Limb (tissue), 2 donors: Measurements from ENCODE around the gene KLHL17.
A peak's percentile ranks its signal among the peaks of the same experiment; 100 is the strongest.
"Not testable (repeated sequence)": the region's sequence is repeated elsewhere in the genome, so short reads cannot be mapped to it uniquely, and the experiment has no call there.

Source experiments
- DNase-seq, 2 donors: peaks; one replicate each; pipeline ENCODE4 v3.0.0-alpha.2; 2016; ENCODE audit errors: extremely low spot score in 2 of 2

KLHL17 gene

GRCh38 chr1:998995-999724 lies 38.8 kb downstream of the KLHL17 start:
- peak in 1 of 2 donors; percentile 67 for DNase-seq

DNA sequence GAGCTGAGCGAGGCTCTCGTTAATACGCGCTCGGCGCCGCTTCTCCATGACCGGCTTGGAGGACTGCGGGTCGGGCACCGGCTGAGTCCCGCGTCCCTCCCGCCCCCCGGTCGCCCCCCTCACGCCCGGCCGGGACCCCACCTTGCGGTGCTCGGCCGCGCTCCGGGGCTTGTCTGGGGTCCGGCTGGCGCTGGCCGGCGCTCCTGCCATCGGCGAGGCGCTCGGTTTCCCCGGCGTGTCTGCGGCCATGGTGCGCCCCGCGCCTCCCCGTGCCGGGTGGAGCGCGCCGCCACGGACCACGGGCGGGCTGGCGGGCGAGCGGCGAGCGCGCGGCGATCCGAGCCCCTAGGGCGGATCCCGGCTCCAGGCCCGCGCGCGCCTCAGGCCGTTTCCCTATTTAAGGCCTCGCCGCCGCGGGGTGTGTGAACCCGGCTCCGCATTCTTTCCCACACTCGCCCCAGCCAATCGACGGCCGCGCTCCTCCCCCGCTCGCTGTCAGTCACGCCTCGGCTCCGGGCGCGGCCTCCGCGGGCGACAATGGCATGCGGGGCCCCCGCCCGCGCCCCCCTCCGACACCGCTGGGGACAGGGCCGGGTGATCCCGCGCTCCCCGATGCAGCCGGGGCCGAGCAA lies 39.5 kb downstream of the KLHL17 start, which contains the start of gene HES4:
Gene HES4, minus strand, starts transcription at position 373 of the 632 bp plus-strand sequence. Its CDS starts 124 bp downstream, at position 249.
- peak; percentile 90 to 94 for DNase-seq

DNA sequence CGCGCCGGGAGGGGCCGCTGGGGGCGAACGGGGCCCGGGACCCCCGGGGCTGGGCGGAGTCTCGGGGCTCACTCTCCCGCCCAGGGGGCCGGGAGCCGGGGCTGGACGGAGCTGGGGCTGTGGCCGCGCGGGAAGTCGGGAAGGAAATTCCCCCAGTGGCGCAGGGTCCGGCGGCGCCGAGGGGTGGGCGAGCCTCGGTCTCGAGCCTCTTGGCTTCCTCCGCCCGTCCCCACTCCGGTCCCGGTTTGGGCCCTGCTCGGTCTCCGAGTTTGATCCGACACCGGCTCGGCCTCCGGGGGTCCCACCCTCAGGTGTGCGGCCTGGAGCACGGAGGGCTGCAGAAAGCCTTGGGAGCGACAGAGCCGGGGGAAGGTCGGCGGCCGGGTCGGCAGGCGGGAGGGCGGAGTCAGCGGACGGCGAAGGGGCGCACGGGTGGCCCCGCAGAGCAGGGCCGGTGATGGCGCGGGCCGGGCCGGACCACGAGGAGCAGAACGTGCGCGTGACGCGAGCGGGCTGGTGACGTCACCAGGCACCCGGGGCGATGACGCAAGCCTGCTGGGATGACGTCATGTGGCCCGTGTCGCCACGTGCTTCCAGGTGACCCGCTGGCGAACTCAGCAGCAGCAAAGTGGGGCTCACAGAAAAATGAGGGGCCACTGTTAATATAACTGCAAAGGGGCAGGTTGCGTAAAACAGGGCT lies 40.1 kb downstream of the KLHL17 start:
- peak; percentile 61 to 93 for DNase-seq

DNA sequence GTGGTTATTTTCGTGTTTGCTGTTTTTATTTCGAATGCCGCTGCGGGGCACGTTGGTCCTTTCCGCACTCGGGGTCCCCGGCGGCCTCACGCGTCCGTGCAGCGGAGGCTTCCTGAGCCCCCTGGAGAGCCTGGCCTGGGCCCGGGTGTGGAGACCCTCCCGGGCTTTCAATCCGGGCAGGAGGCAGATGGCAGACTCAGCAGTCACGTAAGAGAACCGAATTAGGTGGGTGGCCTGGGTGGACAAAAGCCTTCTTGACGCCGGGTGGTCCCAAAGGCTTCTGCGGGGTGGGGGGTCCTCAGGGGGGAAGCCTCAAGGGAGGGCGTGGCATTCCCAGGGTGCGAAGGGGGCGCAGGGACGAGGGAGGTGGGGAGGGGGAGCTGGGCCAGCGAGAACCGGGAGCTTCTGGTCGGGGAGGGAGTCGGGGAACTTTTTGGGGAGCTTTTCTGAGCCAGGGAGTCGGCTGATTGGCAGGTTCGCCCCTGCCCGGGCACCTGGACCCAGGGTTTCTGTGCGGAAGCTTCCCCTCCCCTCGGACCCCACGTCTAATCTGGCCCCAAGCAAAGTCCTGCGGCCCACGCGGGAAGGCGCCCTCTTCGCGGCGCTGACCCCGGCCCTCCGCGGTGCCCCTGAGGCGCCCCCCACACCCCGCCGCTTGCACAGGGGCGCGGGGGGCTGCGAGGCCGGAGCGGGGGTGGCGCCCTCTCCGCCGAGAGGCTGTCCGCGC lies 40.8 kb downstream of the KLHL17 start:
- DNase-seq, result peak in 1 of 2 donors; percentile 62

- DNase-seq, result peak in 1 of 2 donors; percentile 34
Observed at GRCh38 chr1:1003618-1004419, 43.4 kb downstream of the KLHL17 start.

GRCh38 chr1:1004420-1004779 lies 44.0 kb downstream of the KLHL17 start:
- no peak for DNase-seq

DNA sequence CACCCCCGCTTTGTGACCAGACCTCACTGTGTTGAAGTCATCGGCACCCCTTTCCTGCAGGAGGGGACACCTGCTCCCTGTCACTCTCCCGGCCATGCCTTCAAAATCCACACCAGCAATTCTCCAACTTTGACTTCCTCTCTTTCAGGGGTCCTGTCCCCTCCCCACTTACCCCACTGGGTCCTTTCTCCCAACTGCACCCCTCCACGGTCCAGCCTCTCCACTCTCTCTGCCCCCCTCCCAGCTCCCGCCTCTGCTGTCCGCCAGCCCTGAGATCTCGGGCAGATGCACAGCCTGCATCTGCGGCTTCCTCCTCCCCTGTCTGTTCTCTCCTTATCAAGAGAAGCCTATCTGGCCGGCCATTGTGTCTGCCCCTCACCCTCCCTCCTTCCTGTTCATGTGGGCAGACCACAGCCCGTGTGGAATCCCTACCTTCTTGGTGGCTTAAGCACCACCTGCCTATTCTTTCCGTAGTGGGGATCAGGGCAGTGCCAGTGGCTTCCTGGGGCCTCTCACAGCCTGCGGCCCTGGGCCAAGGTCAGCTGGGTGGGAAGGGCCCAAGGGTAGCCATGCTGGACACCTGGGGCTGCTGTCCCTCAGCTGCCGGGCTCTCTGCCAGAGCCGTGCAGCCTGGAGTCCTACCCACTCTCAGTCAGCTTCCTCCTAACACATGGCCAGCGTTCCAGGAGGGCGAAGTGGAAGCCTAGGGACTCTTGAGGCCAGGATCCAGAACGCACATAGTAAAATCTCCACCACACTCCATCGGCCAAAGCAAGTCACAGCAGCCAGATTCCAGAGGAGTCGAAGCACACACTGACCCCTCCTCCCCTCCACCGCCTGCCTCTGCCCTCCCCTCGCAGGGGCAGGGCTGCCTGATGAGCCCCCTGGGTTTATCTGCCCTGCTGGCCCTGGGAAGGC lies 44.7 kb downstream of the KLHL17 start:
- peak in 1 of 2 donors; percentile 45 for DNase-seq

- no peak for DNase-seq
Observed at GRCh38 chr1:1005774-1006304, 45.5 kb downstream of the KLHL17 start.

DNA sequence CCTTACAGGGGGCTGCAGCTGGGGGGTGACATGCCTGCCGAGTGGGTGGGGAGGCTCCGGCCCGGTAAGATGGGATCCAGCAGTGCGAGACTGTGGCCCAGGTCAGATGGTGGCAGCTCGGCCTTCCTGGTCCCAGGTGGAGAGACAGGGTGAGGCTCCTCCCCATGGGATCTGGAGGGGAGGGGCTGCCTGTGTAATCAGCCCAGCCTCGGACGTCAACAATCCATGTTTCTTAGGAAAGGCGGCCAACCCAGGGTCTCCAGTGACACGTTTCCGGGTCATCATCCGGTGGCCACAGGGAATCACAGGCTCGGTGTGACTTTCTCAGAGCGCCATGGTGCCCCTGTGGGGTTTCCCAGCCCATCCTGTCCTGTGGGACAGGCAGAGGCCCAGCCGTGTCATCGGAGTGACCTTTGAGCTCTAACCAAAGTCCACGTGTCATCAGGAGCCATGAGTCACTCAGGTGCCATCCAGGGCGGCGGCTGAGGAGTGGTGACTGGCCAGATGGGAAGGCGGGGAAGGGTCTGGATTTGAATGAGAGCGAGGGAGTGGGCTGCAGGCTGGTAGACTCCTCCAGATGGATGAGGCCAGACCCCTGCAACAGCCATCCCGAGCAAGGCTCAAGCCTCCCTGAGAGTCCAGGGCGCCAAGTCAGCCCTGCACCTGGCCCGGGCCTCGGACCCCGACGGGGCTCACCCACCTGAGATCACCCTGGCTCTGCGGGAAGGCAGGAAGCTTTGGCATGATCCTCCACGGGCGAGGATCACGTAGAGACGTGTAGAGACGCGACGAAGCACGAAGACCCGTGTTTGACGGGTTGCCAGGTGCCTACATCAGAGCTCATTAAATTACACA lies 46.1 kb downstream of the KLHL17 start:
- no peak for DNase-seq

DNA sequence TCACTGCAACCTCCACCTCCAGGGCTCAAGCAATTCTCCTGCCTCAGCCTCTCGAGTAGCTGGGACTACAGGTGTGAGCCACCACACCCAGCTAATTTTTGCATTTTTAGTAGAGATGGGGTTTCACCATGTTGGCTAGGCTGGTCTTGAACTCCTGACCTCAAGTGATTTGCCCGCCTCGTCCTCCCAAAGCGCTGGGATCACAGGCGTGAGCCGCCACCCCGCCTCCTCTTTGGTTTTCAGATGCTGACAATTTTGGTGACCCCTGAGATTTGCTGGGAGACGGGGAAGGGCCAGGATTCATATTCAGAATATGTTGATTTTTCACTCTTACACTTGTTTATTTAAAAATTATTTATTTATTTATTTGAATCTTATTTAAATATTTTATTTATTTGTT lies 49.7 kb downstream of the KLHL17 start:
- DNase-seq, result not testable (repeated sequence)

DNA sequence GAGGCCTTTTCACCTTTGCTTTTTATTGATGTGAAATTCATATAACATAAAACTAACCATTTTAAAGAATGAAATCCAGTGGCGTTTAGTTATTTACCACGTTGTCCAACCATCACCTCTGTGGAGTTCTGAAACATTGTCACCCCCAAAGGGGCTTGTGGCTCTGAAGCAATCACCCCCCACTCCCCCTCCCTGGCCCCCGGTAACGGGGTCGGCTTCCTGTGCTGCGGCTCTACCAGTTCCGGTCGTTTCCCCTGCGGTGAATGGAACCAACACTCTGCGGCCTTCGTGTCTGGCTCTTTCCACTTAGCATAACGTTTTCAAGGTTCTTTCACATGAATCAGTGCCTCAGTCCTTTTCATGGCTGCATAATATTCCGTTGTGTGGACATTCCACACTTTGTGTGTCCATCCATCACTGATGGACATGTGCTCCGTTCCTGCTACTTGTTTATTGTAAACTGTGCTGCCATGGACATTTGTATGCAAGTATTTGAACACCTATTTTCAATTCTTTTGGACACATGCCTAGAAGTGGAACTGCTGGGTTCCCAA lies 51.1 kb downstream of the KLHL17 start:
- DNase-seq, result no peak

GRCh38 chr1:1012736-1013104 lies 52.3 kb downstream of the KLHL17 start:
- not testable (repeated sequence) for DNase-seq

GRCh38 chr1:1013105-1013921 lies 52.9 kb downstream of the KLHL17 start, which contains the start of gene ISG15:
TSS of gene ISG15 (plus strand) at chr1:1013497. CDS start at chr1:1013574, 77 bp downstream.
- DNase-seq, result peak; percentile 79 to 85

GRCh38 chr1:1013922-1014648 lies 53.7 kb downstream of the KLHL17 start:
- peak in 1 of 2 donors; percentile 34 for DNase-seq

- peak in 1 of 2 donors; percentile 53 for DNase-seq
Observed at GRCh38 chr1:1014799-1015681, 54.7 kb downstream of the KLHL17 start.
